Measurements from ENCODE around the gene FLYWCH1.

FLYWCH1 gene

DNA sequence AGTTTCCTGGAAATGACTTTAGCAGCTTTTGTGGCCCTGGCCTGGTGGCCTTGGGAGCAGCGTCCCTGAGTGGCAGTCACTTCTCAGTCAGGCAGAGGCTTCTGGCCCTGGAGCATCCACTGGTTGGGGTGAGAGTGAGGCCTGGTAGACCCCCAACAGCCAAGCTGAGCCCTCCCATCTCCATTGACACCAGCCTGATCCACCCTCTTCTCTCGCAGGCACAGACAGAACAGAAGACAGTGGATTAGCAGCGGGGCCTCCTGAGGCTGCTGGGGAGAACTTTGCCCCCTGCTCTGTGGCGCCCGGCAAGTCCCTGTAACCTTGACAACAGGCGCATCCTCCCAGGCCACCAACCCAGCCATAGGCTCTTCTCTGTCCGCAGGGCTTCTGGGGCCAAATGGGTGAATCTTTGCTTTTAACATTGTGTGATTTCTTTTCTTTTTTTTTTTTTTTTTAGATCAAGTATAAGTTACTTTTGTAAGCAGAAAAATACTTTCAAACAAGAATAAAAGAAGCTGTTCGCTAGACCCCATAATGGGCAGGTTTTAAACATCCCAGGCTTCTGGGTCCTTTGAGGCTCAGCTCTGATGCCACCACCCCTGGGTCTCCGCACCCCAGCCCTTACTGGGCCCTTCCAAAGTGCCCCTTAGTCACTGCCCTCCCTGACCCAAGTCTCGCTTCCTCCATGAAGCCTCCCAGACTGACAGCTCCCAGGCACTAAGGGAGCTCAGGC, 12.7 kb upstream of the FLYWCH1 start:
- no peak for DNase-seq (ENCODE audit: low read depth in 2 of 3, low spot score in 2 of 3)

DNA sequence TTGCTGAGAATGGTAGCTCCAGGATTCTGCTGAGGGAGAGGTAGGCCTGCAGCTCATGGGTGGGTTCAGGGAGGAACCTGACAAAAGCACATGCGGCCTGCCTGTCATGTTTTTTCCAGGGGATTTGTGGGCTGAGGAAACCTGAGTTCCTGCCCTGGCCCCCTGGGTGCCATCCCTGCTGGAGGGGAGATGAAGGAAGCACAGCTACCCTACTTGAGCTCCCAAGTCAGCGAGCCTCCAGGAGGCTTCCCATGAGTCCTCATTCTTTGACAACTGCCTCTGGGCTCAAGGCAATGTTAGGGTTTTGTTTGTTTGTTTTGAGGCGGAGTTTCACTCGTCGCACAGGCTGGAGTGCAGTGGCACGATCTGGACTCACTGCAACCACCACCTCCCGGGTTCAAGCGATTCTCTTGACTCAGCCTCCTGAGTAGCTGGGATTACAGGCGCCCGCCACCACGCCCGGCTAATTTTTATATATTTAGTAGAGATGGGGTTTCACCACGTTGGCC, 12.1 kb upstream of the FLYWCH1 start:
- no peak for DNase-seq (ENCODE audit: low read depth in 2 of 3, low spot score in 2 of 3)

DNA sequence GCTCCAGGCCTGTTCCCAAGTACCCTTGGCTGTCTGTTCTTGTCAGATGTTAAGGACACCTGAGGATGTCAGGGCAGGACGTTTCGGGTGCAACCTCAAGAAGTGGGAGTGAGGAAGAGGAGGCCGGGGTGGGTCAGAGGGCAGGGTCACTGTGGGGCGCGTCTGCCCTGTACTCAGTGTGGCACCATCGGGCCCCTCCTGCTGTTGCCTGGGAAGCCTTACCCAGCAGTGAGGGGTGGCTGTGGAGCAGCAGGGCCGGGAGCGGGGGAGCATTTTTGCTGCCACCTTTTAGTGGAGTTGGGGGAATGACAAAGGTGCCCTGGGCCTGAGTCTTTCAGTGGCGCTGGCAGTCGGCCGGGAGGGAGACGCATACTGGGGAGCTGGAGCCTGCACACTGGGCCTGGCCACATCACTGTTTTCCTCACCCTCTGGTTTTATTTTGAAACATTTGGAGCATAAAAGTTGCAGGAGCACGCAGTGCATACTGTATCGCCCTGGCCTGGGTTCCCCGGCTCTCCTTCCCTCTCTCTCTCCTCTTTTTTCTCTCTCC, 11.1 kb upstream of the FLYWCH1 start:
- no peak for DNase-seq (ENCODE audit: low read depth in 2 of 3, low spot score in 2 of 3)

DNA sequence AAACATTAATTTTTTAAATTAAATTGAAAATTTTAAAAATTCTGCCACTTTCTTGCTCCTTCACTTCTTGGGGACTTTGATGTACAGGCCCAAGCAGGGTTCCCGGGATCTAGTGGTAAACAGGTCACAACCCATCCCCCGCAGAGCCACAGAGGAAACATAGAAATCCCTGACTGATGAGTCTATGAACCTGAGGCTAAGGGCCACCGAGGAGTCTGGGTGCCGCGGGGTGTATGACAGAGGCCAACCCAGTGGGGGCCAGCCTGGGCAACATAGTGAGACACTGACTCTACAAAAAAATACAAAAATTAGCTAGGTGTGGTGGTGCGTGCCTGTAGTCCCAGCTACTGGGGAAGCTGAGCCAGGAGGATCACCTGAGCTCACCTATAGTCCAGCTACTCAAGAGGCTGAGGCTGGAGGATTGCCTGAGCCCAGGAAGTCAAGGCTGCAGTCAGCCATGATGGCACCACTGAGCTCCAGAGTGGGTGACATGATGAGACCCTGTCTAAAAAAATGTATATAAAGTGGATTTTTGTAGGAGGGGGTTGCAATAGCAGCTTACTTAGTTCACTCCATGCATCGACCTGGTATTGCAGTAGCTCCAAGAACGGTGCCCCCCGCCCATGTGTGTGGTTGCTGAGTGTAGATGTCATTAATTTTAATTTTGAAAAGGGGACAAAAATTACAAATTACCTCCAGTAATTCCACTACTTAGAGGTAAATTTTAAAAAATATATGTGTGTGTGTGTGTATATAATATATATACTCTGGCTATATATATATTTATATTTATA, 9.2 kb upstream of the FLYWCH1 start:
- DNase-seq (ENCODE audit: low read depth in 2 of 3, low spot score in 2 of 3), result no peak

DNA sequence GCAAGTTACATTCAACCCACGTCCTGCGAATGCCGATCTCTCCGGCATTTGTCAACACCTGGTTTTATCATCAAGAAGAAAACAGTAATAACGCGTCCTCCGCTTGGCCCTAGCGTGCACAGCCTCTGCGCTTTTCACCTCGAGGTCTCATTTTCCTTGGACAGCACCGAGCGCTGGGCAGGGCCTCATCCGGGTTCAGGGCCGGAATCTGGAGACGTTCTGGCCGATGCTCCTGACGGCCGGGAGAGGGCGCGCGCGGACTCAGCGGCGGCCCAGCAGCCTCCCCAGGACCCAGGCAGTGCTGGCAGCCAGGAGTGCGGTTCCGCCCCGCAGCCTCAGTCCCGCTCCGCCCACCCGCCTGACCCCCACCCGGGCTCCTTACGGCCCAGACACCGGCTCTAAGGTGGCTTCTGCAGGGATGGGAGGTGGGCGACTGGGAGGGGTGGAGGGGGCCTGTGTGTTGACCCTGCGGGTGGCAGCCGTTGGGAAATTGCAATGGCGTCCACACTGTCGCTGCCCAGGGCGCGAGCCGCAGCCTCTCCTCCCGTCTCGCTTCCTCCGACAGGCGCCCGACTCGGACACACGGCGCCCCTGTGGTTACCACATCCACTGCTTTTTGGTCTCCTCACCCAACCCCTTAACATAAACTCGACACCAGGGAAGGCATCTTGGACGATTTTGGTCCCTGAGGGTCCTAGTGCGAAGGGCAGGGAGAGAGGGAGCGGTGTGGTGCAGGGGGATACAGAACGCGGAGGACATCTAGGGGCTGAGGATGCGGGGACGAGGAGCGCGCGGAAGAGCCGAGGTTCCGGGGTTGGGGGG, 7.4 kb upstream of the FLYWCH1 start:
- peak; percentile 60 to 67 (median 63) for DNase-seq (ENCODE audit: low read depth in 2 of 3, low spot score in 2 of 3)

DNA sequence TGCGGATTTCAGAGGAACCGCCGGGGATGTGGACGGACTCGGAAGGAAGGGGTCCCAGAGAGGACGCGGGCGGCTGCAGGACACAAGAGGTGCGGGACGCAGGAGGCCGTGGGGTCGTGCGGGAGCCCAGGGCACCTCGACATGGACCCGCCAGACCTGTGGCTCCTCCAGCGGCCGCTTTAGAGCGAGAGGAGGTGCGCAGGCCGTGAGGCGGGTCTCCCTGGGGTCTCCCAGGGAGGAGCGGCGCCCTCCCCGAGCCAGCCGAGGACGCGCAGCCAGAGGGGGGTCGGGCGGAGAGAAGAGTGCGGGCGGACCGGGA, 6.8 kb upstream of the FLYWCH1 start:
- DNase-seq (ENCODE audit: low read depth in 2 of 3, low spot score in 2 of 3), result no peak

DNA sequence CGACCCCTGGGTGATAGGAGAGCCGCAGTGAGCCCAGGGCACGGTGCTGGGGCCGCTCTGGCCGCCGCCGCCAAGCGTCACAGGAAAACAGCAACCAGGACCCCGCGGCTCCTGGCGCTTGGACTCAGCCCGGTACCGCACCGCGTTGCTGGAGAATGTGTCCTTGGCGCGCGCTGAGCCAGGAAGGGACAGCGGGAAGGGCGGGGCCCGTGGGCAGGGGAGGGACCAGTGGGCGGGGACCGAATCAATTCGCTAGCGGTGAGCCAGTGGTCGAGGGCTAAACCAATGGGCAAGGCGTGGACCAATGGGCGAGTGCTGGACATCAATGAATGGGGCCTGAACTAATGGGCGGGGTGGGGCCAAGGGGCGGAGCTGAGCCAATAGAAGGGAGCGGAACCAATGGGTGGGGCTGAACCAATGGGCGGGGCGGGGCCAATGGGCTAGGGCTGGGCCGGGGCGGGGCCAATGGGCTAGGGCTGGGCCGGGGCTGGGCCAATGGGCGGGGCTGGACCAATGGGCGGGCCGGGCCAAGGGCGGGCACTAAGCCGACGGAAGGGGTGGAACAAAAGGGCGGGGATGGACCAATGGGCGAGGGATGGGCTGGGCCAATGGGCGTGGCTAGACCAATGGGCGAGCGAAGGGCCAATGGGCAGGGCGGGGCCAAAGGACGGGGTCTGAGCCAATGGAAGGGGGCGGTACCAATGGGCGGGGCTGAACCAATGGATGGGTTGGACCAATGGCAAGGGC, 6.3 kb upstream of the FLYWCH1 start:
- peak; percentile 92 to 97 (median 95) for DNase-seq (ENCODE audit: low read depth in 2 of 3, low spot score in 2 of 3)

DNA sequence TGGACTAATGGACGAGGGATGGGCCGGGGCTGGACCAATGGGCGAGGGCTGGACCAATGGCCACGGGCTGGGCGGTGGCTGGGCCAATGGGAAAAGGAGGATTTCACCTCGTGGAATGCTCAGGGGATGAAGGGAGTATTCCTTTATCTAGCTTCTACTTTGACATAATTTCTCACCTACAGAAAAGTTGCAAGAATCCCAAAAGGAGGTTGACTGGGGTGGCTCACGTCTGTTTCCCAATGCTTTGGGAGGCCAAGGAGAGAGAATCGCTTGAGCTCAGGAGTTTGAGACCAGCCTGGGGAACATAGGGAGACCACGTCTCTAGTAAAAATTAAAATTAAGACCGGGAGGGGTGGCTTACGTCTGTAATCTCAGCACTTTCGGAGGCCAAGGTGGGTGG, 5.7 kb upstream of the FLYWCH1 start:
- no peak for DNase-seq (ENCODE audit: low read depth in 2 of 3, low spot score in 2 of 3)

DNA sequence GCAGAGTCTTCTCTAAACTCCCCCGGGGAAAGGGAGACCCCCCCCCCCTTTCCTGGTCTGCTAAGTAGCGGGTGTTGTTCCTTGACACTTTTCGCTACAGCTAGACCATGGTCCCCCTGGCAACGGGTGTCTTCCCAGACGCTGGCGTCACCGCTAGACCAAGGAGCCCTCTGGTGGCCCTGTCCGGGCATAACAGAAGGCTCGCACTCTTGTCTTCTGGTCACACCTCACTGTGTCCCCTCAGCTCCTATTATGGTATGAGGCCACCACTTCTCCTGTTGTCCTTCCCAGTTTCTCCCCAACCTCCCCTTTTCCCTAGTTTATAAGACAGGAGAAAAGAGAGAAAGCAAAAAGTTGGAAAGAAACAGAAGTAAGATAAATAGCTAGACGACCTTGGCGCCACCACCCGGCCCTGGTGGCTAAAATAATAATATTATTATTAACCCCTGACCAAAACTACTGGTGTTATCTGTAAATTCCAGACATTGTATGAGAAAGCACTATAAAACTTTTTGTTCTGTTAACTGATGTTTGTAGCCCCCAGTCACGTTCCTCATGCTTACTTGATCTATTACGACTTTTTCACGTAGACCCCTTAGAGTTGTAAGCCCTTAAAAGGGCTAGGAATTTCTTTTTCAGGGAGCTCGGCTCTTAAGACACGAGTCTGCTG, 4.5 kb upstream of the FLYWCH1 start:
- peak in 1 of 3 experiments; percentile 24 for DNase-seq (ENCODE audit: low read depth in 2 of 3, low spot score in 2 of 3)

DNA sequence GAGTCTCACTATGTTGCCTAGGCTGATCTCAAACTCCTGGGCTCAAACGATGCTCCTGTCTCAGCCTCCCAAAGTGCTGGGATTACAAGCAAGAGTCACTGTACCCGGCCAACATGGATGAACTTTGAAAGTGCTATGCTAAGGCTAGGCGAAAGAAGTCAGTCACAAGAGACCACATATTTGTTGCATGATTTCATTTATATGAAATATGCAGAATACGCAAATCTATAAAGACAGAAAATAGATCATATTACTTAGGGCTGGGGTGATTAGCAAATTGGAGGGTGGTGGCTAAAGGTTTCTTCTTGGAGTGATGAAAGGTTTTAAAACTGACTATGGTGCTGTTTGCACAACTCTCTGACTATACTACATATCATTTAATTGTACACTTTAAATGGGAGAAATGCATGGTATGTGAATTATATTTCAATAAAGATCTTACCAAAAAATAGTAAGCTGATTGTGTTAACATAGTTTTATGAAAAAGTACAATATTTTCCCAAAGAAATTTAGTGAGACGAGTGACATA, 1.2 kb upstream of the FLYWCH1 start:
- DNase-seq (ENCODE audit: low read depth in 2 of 3, low spot score in 2 of 3), result no peak

DNA sequence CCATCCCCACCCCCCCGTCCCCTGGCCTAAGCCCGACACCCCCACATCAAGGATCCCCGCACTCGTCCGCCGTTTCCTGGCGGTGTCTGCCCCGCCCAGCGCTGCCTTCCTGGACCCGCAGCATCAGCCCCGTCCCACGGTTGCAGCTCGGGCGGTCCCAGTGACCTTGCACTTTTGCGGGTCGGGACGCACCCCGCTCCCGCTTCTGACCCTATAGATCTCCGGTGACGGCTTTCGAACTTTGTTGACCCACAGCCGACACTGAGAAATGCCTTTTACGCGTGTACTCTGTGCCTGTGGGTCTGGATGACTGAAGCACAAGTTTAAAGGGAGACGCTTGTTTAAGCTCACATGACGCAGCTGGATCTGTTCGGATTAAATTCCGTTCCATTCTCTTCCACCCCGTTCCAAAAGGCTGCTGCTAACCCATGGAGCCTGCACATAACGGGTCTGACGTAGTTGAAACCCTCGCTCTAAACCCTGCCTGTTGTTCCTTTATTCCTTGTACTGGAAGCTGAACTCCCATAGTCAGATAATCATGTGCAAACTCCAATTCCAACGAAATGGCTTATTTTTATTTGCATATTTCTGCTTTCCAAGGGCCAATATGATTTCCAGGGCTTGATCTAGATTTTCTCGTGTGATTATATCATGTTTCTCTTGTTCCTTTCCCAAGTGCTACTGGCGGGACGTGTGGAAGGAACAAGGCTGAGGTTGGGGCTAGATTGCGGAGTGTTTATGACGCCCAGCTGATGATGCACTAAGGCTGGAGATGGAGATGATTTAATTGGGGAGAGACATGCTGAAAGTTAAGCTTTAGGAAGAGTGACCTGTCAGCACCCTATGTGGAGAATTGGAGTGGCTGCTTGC, 834 bp downstream of the FLYWCH1 start:
- peak in 1 of 3 experiments; percentile 22 for DNase-seq (ENCODE audit: low read depth in 2 of 3, low spot score in 2 of 3)

DNA sequence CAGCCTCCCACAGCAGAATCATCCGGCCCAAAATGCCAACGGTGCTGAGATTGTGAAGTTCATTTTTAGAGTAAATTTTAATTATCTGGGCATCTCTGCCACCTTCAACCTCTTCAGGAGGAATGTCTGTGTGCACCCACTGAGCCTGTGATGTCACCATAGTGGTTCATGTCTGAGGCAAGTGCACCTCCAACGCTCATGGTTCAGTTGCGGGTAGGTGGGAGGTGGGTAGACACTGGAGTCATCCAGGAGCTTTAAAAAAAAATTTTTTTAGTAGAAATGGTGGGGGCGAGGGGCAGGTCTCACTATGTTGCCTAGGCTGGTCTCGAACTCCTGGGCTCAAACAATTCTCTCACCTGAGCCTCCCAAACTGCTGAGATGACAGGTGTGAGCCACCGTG, 1.9 kb downstream of the FLYWCH1 start:
- no peak for DNase-seq (ENCODE audit: low read depth in 2 of 3, low spot score in 2 of 3)

DNA sequence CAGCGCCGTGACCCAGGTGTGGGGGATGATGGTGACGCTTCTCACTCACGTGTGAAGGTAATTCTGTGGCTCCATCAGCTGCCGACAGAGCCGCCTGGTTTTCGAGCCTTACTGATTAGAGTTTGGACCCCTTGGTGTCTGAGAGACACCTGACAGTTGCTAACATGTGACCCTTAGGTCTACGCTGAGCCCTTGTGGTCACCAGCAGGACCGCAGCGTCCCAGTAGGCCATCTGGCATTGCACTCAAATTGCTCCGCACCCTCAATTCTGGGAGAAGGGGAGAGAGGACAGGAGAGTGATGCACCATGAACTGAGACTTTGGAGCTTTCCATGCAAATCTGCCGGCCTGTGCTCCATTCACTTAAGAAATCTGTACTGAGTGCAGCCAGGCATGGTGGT, 2.5 kb downstream of the FLYWCH1 start:
- DNase-seq (ENCODE audit: low read depth in 2 of 3, low spot score in 2 of 3), result no peak

DNA sequence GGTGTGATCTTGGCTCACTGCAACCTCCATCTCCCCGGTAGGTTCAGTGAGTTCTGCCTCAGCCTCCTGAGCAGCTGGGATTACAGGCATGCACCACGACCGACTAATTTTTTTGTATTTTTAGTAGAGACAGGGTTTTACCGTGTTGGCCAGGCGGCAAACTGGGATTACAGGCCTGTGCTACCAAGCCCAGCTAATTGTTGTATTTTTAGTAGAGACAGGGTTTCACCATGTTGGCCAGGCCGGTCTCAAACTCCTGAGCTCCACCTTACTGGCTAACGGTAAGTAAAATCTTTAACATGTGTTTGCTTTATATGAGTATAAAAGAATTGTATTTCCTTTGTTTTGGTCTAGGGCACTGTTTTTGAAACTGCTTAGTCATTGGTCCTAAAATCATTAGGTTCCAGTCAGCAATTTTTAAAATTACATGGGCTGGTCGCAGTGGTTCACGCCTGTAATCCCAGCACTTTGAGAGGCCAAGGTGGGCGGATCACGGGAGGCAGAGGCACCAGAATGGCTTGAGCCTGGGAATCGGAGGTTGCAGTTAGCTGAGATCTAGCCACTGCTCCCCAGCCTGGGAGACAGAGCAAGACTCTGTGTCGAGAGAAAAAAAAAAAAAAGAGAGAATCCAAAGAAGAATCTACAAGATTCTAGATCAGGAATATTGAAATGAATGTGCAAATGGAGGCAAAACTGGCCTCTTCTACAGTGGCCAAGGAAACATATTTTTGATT, 3.6 kb downstream of the FLYWCH1 start:
- DNase-seq (ENCODE audit: low read depth in 2 of 3, low spot score in 2 of 3), result no peak

DNA sequence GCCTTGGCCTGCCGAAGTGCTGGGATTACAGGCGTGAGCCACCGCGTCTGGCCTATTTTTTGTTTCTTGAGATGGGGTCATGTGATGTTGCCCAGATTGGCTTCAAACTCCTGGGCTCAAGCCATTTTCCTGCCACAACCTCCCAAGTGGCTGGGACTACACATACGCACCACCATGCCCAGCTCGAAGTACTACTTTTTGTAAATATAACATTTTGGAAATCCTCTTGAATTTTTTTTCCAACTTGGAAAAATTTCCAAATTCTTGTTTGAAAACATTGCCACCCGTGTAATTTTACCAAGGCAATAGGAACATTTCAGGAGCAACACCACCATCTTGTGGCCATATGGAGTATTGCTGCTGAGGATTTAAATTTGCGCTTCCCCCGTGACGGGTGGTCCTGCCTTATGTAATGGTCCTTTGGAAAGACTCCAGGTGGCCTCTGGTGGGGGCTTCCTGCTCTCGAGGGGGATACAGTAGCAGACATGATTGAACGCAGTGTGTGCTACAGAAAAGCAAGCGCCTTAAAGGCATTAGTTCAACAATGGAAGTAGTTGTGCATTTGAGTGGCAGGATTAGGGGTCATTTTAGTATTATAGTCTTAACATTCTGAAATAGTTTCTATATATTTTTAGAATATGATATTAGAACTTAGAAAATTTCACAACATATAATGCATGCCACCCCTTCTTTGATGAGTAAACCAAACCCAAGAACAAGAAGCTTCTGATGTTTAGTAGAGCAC, 8.0 kb downstream of the FLYWCH1 start:
- peak in 2 of 3 experiments; percentile 20 to 36 for DNase-seq (ENCODE audit: low read depth in 2 of 3, low spot score in 2 of 3)

DNA sequence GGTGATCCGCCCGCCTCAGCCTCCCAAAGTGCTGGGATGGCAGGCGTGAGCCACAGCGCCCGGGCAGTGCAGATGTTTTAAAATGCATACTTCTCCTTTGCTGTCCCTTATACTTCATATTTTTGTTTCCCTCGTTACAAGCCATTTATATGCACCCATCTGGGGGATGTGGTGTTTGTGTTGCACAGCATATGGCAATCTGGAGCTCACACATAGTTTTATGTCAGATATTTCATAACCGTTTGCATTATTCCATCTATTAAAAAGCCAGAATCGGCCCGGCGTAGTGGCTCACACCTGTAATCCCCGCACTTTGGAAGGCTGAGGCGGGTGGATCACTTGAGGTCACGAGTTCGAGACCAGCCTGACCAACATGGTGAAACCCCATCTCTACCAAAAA, 11.8 kb downstream of the FLYWCH1 start:
- no peak for DNase-seq (ENCODE audit: low read depth in 2 of 3, low spot score in 2 of 3)

DNA sequence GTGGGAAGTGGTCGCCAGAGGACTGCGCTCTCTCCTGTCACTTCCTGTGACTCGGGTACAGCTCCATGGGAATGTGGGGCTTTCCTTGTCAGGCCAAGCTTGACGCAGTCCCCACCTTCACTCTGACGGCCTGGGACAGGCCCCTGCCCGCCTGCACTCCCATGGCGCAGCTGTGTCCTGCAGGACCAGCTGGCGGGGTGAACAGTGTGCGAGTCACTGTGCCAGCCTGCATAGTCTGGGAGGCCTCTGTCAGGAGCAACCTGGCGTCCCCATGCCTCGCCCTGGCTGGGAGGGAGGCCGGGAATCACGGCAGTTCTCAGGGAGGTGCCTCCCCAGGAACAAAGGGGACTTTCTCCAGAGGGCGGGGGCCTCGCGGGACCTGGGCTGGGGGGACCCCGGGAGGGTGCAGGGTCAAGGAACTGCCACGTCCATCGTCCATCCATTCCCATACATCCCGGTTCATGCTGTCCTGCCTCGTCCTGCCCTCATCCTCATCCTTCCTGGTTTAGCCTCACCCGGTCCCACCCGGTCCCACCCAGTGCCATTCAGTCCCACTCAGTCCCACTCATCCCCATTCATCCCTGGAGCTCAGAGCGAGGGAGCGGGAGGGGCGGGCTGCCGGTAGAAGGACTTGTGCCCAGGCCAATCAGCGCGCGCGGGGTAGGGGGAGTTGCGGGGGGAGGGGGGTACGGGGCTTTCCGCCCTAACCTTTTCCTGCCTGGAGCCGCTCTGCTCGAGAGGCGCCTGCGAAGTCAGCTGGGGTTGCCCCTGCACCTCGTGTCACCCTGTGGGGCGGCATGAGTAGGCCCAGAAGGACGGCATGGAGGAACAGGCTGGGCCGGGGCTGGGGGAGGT, 13.4 kb downstream of the FLYWCH1 start:
- no peak for DNase-seq (ENCODE audit: low read depth in 2 of 3, low spot score in 2 of 3)

All from activated CD8-positive, alpha-beta memory T cell treated with anti-CD3 and anti-CD28 coated beads for 48 hours (primary cell).